PC-3 (cell line): ENCODE measurements around the gene AKAP8L. TPM values are rescaled to one million over a fixed set of nuclear protein-coding genes. Genes with fewer than 3 reads are reported as not detected.

Source experiments
- ATAC-seq: fragments of 200-7000 bp; cut with Tn5 transposase; 2 replicates; pipeline ENCODE4 v1.9.1; 2020; ENCODE audit warnings: mild to moderate bottlenecking, moderate library complexity
- BruUV-seq: library from RNA; stranded (reverse); fragments of 400-500 nt; replicated peaks from 2 replicates; lab custom pipeline; 2021; lab: Mats Ljungman, UMichigan
- CTCF ChIA-PET: fragments of 300-600 bp; sonication (Branson Sonifier 250); formaldehyde crosslinking; loops from one replicate; lab custom pipeline; 2022; ENCODE audit warnings: antibody characterized with exemption; lab: Charles Lee
- POLR2A ChIA-PET: fragments of 300-600 bp; sonication (Branson Sonifier 250); formaldehyde crosslinking; loops from one replicate; lab custom pipeline; 2022; ENCODE audit warnings: antibody characterized with exemption; ENCODE audit not compliant: unreplicated experiment; lab: Charles Lee
- DNase-seq: peaks from one replicate; pipeline ENCODE4 v3.0.0-alpha.2; 2015
- H2AFZ ChIP-seq: fragments of 300-600 bp; sonication (generic); 2 replicates; pipeline ENCODE4 v1.6.0; 2016; ENCODE audit warnings: antibody characterized with exemption, low read length
- H3F3A ChIP-seq: fragments of 300-600 bp; sonication (generic); one replicate; pipeline ENCODE4 v1.6.0; 2017; ENCODE audit warnings: antibody characterized with exemption, low read length, control low read depth, mild to moderate bottlenecking; ENCODE audit not compliant: unreplicated experiment
- H3K27ac ChIP-seq: fragments of 300-600 bp; sonication (generic); 2 replicates; pipeline ENCODE4 v1.5.1; 2016; ENCODE audit warnings: mild to moderate bottlenecking, low read length
- H3K27me3 ChIP-seq: fragments of 300-600 bp; sonication (generic); 2 replicates; pipeline ENCODE4 v1.6.1; 2016; ENCODE audit warnings: low read length, mixed read lengths
- H3K36me3 ChIP-seq: fragments of 300-600 bp; sonication (generic); 2 replicates; pipeline ENCODE4 v1.6.1; 2016; ENCODE audit warnings: low read depth, mixed run types, low read length, mixed read lengths
- H3K4me1 ChIP-seq: fragments of 300-600 bp; sonication (generic); 2 replicates; pipeline ENCODE4 v1.5.1; 2016; ENCODE audit warnings: low read length; ENCODE audit not compliant: insufficient read depth
- H3K4me2 ChIP-seq: fragments of 300-600 bp; sonication (generic); 2 replicates; pipeline ENCODE4 v1.6.0; 2016; ENCODE audit warnings: low read length
- H3K4me3 ChIP-seq: fragments of 300-600 bp; sonication (generic); 2 replicates; pipeline ENCODE4 v1.5.1; 2016; ENCODE audit warnings: mild to moderate bottlenecking, low read length, mixed read lengths
- H3K79me2 ChIP-seq: fragments of 300-600 bp; sonication (generic); 2 replicates; pipeline ENCODE4 v1.6.1; 2017; ENCODE audit warnings: low read length, mixed read lengths
- H3K9ac ChIP-seq: fragments of 300-600 bp; sonication (generic); 2 replicates; pipeline ENCODE4 v1.6.0; 2016; ENCODE audit warnings: mild to moderate bottlenecking, low read length
- H3K9me2 ChIP-seq: fragments of 300-600 bp; sonication (generic); replicated peaks from 2 replicates; pipeline ENCODE4 v1.6.1; 2016; ENCODE audit warnings: mixed run types, low read length, mixed read lengths
- H3K9me3 ChIP-seq: fragments of 300-600 bp; sonication (generic); 2 replicates; pipeline ENCODE4 v1.6.1; 2016; ENCODE audit warnings: low read length, mixed read lengths
- H4K20me1 ChIP-seq: fragments of 300-600 bp; sonication (generic); 2 replicates; pipeline ENCODE4 v1.6.1; 2016; ENCODE audit warnings: low read length, mixed read lengths
- EZH2 ChIP-seq: fragments of 300-600 bp; sonication (generic); IDR thresholded peaks from one replicate; pipeline ENCODE4 v1.6.1; 2017; ENCODE audit warnings: antibody characterized with exemption, mild to moderate bottlenecking, low read length; ENCODE audit not compliant: unreplicated experiment
- EZH2phosphoT487 ChIP-seq: fragments of 300-600 bp; sonication (generic); IDR thresholded peaks from 2 replicates; pipeline ENCODE4 v1.6.1; 2018; ENCODE audit warnings: mild to moderate bottlenecking, antibody characterized with exemption, low read length, borderline replicate concordance
- intact Hi-C: fragments of 100-400 bp; cut with micrococcal nuclease; formaldehyde crosslinking; loops from 2 replicates; pipeline ENCODE4 v1.9.0; 2023
- total RNA-seq: library from RNA; depleted of rRNA; stranded (reverse); fragments of >200 nt; gene quantifications from 2 replicates; pipeline ENCODE4 v1.2.3, GENCODE V29; 2014
- TF ChIP-seq, protein P1 (sequence below): fragments of 300-600 bp; sonication (generic); conservative IDR thresholded peaks from 2 replicates; pipeline ENCODE4 v1.5.1; 2017; ENCODE audit warnings: antibody characterized with exemption, low read depth, mild to moderate bottlenecking, low read length

Gene AKAP8L
- total RNA-seq, 1 experiment from 2014 or later, result 97.9 TPM

DNA sequence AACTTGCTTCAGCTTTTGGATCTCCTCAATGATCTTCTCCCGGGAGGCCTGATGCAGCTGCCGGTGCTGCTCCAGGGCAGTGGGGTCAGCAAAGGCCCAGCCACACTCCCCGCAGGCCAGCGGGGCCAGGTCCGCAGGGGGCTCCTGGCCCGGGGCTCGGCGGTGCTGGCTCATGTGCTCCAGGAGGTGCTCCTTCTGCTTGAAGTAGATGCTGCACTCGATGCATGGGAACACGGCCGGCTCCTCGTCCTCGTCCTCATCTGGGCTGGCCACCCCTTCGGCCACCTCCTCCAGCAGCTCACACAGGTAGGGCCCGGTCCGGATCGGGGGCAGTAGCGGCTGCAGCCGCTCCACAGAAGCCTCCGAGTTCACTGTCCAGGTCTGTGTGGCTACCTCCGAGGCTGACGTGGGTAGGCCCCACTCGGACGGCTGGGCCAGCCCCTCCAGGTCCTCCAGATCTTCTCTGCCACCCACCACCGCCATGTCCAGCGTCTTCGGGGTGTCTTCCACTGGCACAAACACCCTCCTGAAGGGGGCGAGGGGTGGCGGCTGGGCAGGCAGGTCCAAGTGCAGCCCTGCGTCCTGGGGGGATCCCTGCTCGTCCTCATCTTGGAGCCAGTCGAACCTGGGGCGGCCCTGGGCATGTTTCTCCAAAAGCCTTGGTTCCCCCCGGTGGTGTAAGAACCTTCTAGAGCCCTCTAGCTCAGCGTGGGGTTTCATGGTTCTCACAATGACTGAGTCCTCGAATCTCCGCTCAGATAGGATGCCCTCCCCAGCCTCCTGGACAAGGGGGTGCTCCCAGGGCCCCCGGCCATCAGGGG is 21.2 kb upstream of the AKAP8L start:
- Histone ChIP-seq H3K4me2 (no peak overlapping the region), H3K27me3 (no peaks in the 10 kb centered on the region), H3F3A (no peaks in the 10 kb centered on the region), H3K4me1 (no peaks in the 10 kb centered on the region), H4K20me1 (no peaks in the 10 kb centered on the region), H3K27ac (no peak overlapping the region), H3K36me3 (no peaks in the 10 kb centered on the region), H3K79me2 (no peaks in the 10 kb centered on the region), H3K9me2 (no peaks in the 10 kb centered on the region), H3K9ac (no peak overlapping the region), H2AFZ (no peak overlapping the region), H3K4me3 (no peak overlapping the region), H3K9me3 (no peaks in the 10 kb centered on the region)
- intact Hi-C loops, result no loop called here
- CTCF ChIA-PET, result no interaction called here
- no peak for TF ChIP-seq EZH2phosphoT487
- TF ChIP-seq, protein P1, sequence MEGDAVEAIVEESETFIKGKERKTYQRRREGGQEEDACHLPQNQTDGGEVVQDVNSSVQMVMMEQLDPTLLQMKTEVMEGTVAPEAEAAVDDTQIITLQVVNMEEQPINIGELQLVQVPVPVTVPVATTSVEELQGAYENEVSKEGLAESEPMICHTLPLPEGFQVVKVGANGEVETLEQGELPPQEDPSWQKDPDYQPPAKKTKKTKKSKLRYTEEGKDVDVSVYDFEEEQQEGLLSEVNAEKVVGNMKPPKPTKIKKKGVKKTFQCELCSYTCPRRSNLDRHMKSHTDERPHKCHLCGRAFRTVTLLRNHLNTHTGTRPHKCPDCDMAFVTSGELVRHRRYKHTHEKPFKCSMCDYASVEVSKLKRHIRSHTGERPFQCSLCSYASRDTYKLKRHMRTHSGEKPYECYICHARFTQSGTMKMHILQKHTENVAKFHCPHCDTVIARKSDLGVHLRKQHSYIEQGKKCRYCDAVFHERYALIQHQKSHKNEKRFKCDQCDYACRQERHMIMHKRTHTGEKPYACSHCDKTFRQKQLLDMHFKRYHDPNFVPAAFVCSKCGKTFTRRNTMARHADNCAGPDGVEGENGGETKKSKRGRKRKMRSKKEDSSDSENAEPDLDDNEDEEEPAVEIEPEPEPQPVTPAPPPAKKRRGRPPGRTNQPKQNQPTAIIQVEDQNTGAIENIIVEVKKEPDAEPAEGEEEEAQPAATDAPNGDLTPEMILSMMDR, result no peak
- TF ChIP-seq EZH2, result no peak
- DNase-seq, result no peak
- POLR2A ChIA-PET, result no interaction called here
- no TSS peak for BruUV-seq
- no peak for ATAC-seq

DNA sequence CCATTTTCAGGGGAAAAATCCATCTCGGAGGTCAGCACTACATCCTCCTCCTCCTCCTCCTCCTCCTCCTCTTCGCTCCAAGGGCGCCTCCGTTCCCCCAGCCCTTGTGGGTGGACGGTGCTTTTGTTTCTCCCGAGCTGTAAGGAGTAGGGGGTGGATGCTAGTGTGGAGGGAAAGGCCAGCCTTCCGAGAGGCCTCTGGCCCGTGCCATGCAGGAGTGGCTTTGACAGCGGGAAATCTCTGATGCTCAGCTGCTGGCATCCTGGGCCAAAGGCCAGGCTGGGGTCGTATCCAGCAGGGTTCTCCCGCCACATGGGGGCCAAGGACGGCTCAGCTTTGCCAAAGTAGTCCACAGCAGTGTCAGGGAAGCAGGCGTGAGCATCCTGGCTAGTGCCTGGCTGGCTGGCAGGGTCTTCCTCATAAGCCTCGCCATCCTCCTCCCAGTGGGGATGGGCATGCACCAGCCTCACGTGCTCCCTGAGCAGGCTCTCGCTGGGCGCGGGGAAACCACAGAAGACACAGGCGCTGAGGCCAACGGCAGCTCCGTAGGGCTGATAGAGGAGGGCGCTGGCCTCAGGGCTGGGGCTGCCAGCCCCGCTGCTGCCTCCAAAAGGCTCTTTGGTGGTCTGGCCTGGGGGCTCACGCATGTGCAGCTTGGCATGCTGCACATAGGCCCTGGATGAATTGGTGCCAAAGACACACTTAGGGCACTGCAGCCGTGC is 20.5 kb upstream of the AKAP8L start:
- no peaks in the 10 kb centered on the region for H3K79me2 ChIP-seq
- no peaks in the 10 kb centered on the region for H3F3A ChIP-seq
- BruUV-seq, result no TSS peak
- no peaks in the 10 kb centered on the region for H4K20me1 ChIP-seq
- H3K27ac ChIP-seq, result no peak overlapping the region
- no peak overlapping the region for H2AFZ ChIP-seq
- CTCF ChIA-PET, result no interaction called here
- no peak overlapping the region for H3K4me2 ChIP-seq
- no peaks in the 10 kb centered on the region for H3K9me3 ChIP-seq
- intact Hi-C loops, result no loop called here
- no peak overlapping the region for H3K4me3 ChIP-seq
- no peak for ATAC-seq
- H3K36me3 ChIP-seq, result no peaks in the 10 kb centered on the region
- POLR2A ChIA-PET, result no interaction called here
- no peaks in the 10 kb centered on the region for H3K4me1 ChIP-seq
- no peaks in the 10 kb centered on the region for H3K27me3 ChIP-seq
- H3K9ac ChIP-seq, result no peak overlapping the region
- TF ChIP-seq, protein P1, result no peak
- TF ChIP-seq EZH2, result no peak
- TF ChIP-seq EZH2phosphoT487, result no peak
- no peak for DNase-seq
- no peaks in the 10 kb centered on the region for H3K9me2 ChIP-seq
